BLaER1 (cell line): Measurements from ENCODE around the gene IQSEC1.

Experiments
- H3K27ac ChIP-seq: shearing (Covaris generic); formaldehyde crosslinking; 2 replicates; pipeline ENCODE4 v1.8.1; 2022
- H3K27me3 ChIP-seq: shearing (Covaris generic); formaldehyde crosslinking; 2 replicates; pipeline ENCODE4 v1.8.1; 2022
- H3K36me3 ChIP-seq: shearing (Covaris generic); formaldehyde crosslinking; 2 replicates; pipeline ENCODE4 v1.8.1; 2022
- H3K4me1 ChIP-seq: shearing (Covaris generic); formaldehyde crosslinking; 2 replicates; pipeline ENCODE4 v1.8.1; 2022
- H3K4me2 ChIP-seq: shearing (Covaris generic); formaldehyde crosslinking; 2 replicates; pipeline ENCODE4 v1.8.1; 2022
- H3K4me3 ChIP-seq: shearing (Covaris generic); formaldehyde crosslinking; 2 replicates; pipeline ENCODE4 v1.8.1; 2022
- H3K9ac ChIP-seq: shearing (Covaris generic); formaldehyde crosslinking; 2 replicates; pipeline ENCODE4 v1.8.1; 2022
- H3K9me3 ChIP-seq: shearing (Covaris generic); formaldehyde crosslinking; 2 replicates; pipeline ENCODE4 v1.8.1; 2022
- H4K20me1 ChIP-seq: shearing (Covaris generic); formaldehyde crosslinking; 2 replicates; pipeline ENCODE4 v1.8.1; 2022
- Cebpa-rat ChIP-seq: shearing (Covaris generic); IDR thresholded peaks from 2 replicates; pipeline ENCODE4 v1.8.1; 2022

IQSEC1 gene

GRCh38 chr3:13098192-13098988 lies 25.2 kb upstream of the IQSEC1 start:
- Histone ChIP-seq H3K36me3 (no peaks in the 10 kb centered on the region), H3K4me3 (no peak overlapping the region), H3K4me2 (peak overlapping the region; percentile 46), H3K9me3 (no peaks in the 10 kb centered on the region), H3K9ac (no peak overlapping the region), H3K4me1 (peaks cover 71% of the 10 kb centered on the region), H4K20me1 (no peaks in the 10 kb centered on the region), H3K27me3 (no peaks in the 10 kb centered on the region), H3K27ac (no peak overlapping the region)
- TF ChIP-seq Cebpa-rat, result no peak

- H3K36me3 ChIP-seq, result no peaks in the 10 kb centered on the region
- no peaks in the 10 kb centered on the region for H4K20me1 ChIP-seq
- no peaks in the 10 kb centered on the region for H3K9me3 ChIP-seq
- no peak overlapping the region for H3K4me2 ChIP-seq
- peaks cover 77% of the 10 kb centered on the region for H3K4me1 ChIP-seq
- H3K4me3 ChIP-seq, result no peak overlapping the region
- H3K27me3 ChIP-seq, result no peaks in the 10 kb centered on the region
- H3K27ac ChIP-seq, result no peak overlapping the region
- H3K9ac ChIP-seq, result no peak overlapping the region
- TF ChIP-seq Cebpa-rat, result no peak
These were observed 23.1 kb upstream of the IQSEC1 start for GRCh38 chr3:13096356-13096755.

GRCh38 chr3:13095408-13095937 lies 22.2 kb upstream of the IQSEC1 start:
- Histone ChIP-seq H3K27me3 (no peaks in the 10 kb centered on the region), H3K9ac (no peak overlapping the region), H3K4me2 (peak overlapping the region; percentile 76), H3K9me3 (no peaks in the 10 kb centered on the region), H3K27ac (peak overlapping the region; percentile 36; the same call in 1 of the 2 replicates), H4K20me1 (no peaks in the 10 kb centered on the region), H3K36me3 (no peaks in the 10 kb centered on the region), H3K4me3 (no peak overlapping the region), H3K4me1 (peaks cover 86% of the 10 kb centered on the region)
- no peak for TF ChIP-seq Cebpa-rat

GRCh38 chr3:13093687-13094086 lies 20.5 kb upstream of the IQSEC1 start:
- Histone ChIP-seq H3K36me3 (no peaks in the 10 kb centered on the region), H3K4me1 (peaks cover 84% of the 10 kb centered on the region), H3K4me3 (no peak overlapping the region), H3K9ac (no peak overlapping the region), H3K27me3 (no peaks in the 10 kb centered on the region), H3K27ac (peak overlapping the region; percentile 38), H4K20me1 (no peaks in the 10 kb centered on the region), H3K4me2 (peak overlapping the region; percentile 76), H3K9me3 (no peaks in the 10 kb centered on the region)
- TF ChIP-seq Cebpa-rat, result no peak

- Histone ChIP-seq H3K4me1 (peaks cover 84% of the 10 kb centered on the region), H3K27me3 (no peaks in the 10 kb centered on the region), H3K9me3 (no peaks in the 10 kb centered on the region), H4K20me1 (no peaks in the 10 kb centered on the region), H3K4me2 (peak overlapping the region; percentile 76), H3K9ac (no peak overlapping the region), H3K36me3 (no peaks in the 10 kb centered on the region), H3K27ac (peak overlapping the region; percentile 38), H3K4me3 (no peak overlapping the region)
- no peak for TF ChIP-seq Cebpa-rat
These were observed 19.7 kb upstream of the IQSEC1 start for GRCh38 chr3:13092621-13093617.

- Histone ChIP-seq H4K20me1 (no peaks in the 10 kb centered on the region), H3K4me1 (peaks cover 92% of the 10 kb centered on the region), H3K36me3 (no peaks in the 10 kb centered on the region), H3K9me3 (no peaks in the 10 kb centered on the region), H3K27me3 (no peaks in the 10 kb centered on the region), H3K4me2 (peak overlapping the region; percentile 76), H3K4me3 (no peak overlapping the region), H3K27ac (peak overlapping the region; percentile 66; the same call in 1 of the 2 replicates), H3K9ac (no peak overlapping the region)
- TF ChIP-seq Cebpa-rat, result no peak
These were observed 18.8 kb upstream of the IQSEC1 start for GRCh38 chr3:13091898-13092611.

- H3K4me1 ChIP-seq, result peaks cover 95% of the 10 kb centered on the region
- H3K27me3 ChIP-seq, result no peaks in the 10 kb centered on the region
- 0 out of 2 replicates have a peak overlapping the region, but pooled peaks have one; percentile 8 for H3K4me3 ChIP-seq
- peak overlapping the region; percentile 83 for H3K4me2 ChIP-seq
- no peaks in the 10 kb centered on the region for H4K20me1 ChIP-seq
- TF ChIP-seq Cebpa-rat, result no peak
- peak overlapping the region; percentile 82 for H3K27ac ChIP-seq
- no peaks in the 10 kb centered on the region for H3K9me3 ChIP-seq
- H3K9ac ChIP-seq, result peak overlapping the region; percentile 53; the same call in 1 of the 2 replicates
- no peaks in the 10 kb centered on the region for H3K36me3 ChIP-seq
These were observed 15.1 kb upstream of the IQSEC1 start for GRCh38 chr3:13088028-13089006.

- no peak for TF ChIP-seq Cebpa-rat
- Histone ChIP-seq H3K4me1 (peaks cover 95% of the 10 kb centered on the region), H3K27me3 (no peaks in the 10 kb centered on the region), H3K9ac (peak overlapping the region; percentile 53; the same call in 1 of the 2 replicates), H3K4me2 (peak overlapping the region; percentile 83), H3K27ac (peak overlapping the region; percentile 82), H3K36me3 (no peaks in the 10 kb centered on the region), H3K4me3 (0 out of 2 replicates have a peak overlapping the region, but pooled peaks have one; percentile 8), H4K20me1 (no peaks in the 10 kb centered on the region), H3K9me3 (no peaks in the 10 kb centered on the region)
These were observed 14.2 kb upstream of the IQSEC1 start for GRCh38 chr3:13087320-13087990.
